Naive thymus-derived CD8-positive, alpha-beta T cell (primary cell): ENCODE data around the gene FBLN1. TPM values are rescaled to one million over a fixed set of nuclear protein-coding genes. Genes with fewer than 3 reads are reported as not detected.

ENCODE experiments used
- ATAC-seq, 2 donors: fragments of 150-1000 bp; cut with Tn5 transposase in 1 of 2; sonication (Bioruptor Pico), chemical (Tn5 transposase) in 1 of 2; 1 replicate in 1 of 2; 2 replicates in 1 of 2; pipeline ENCODE4 v1.10.0; 2021; ENCODE audit warnings: mild to moderate bottlenecking in 2 of 2, moderate library complexity in 2 of 2
- POLR2A ChIA-PET: fragments of 350-600 bp; sonication (Branson Sonifier 250); formaldehyde crosslinking; loops from one replicate; lab custom pipeline; 2021; ENCODE audit warnings: antibody characterized with exemption; lab: Charles Lee
- DNase-seq, 10 donors: peaks; one replicate each; pipeline versions ENCODE4 v3.0.0 to v3.0.0-alpha.2; 2020 to 2022
- H3K27ac Mint-ChIP-seq, 10 donors: one replicate each; pipeline ENCODE4 v1.8.0; 2020 to 2022; ENCODE audit warnings: mild to moderate bottlenecking in 10 of 10, mixed read lengths in 10 of 10, moderate library complexity in 4 of 10, inconsistent platforms in 1 of 10
- H3K27me3 Mint-ChIP-seq, 5 donors: one replicate each; pipeline ENCODE4 v1.8.0; 2021 to 2022; ENCODE audit warnings: mixed read lengths in 5 of 5
- H3K36me3 Mint-ChIP-seq, 3 donors: one replicate each; pipeline ENCODE4 v1.8.0; 2020 to 2022; ENCODE audit warnings: mixed read lengths in 3 of 3, mild to moderate bottlenecking in 2 of 3, inconsistent platforms in 1 of 3
- H3K4me1 Mint-ChIP-seq, 4 donors: one replicate each; pipeline ENCODE4 v1.8.0; 2021 to 2022; ENCODE audit warnings: mixed read lengths in 4 of 4
- H3K4me3 Mint-ChIP-seq, 10 donors: one replicate each; pipeline ENCODE4 v1.8.0; 2020 to 2022; ENCODE audit warnings: mild to moderate bottlenecking in 10 of 10, mixed read lengths in 10 of 10, moderate library complexity in 6 of 10, inconsistent platforms in 1 of 10
- H3K9me3 Mint-ChIP-seq, 9 donors: one replicate each; pipeline ENCODE4 v1.8.0; 2020 to 2022; ENCODE audit warnings: mixed read lengths in 9 of 9, mild to moderate bottlenecking in 3 of 9, inconsistent platforms in 1 of 9, moderate library complexity in 1 of 9
- polyA plus RNA-seq, 3 donors: library from polyadenylated mRNA; unstranded; fragments of 300-500 nt; fragmentation: Illumina TruSeq; gene quantifications; one replicate each; pipeline ENCODE4 v1.2.3, GENCODE V29; 2021
- total RNA-seq, 8 experiments: library from RNA in 2 of 8; stranded (reverse) in 2 of 8; gene quantifications; one replicate each; pipeline ENCODE4 v1.2.3 and lab custom pipeline; 2021 to 2026

Gene FBLN1
- total and polyA plus RNA-seq, 5 experiments from 2014 or later = not detected

DNA sequence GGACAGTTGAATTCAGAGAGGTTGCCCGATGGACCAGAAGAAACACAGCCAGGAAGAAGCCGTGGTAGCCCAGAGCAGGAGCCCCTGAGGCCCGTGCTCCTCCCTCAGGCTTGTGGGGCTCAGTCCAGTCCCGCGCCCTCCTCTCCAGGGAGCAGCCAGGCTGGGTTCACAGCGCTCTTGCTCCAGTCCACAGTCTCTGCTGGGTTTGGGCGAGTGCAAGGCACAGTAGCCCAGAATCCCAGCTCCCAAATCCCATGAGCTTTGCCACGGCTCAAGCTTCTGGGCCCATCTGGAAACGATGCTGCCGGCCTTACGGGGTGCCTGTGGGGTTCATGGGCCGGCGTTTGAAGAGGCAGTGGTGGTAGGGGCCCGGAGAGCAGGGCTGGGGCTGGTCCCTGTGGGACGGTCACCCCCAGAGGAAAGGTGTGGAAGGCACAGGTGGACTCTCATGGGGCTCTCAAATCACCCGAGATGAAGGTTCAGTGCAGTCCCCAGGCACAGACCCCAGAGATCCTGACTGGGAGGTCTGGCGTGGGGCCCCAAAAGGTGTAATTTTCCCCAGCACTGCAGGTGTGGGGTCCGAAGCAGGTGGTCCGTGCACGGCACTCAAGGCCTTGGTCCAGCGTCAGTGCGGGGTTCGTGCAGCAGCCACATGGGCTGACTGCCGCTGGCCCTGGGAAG is 138.4 kb downstream of the FBLN1 start:
- no peak for ATAC-seq
- H3K36me3 Mint-ChIP-seq = no peaks in the 10 kb centered on the region
- H3K4me1 Mint-ChIP-seq = peaks cover 4 to 20% (median 10%) of the 10 kb centered on the region in 4 donors
- POLR2A ChIA-PET = no interaction called here
- DNase-seq = no peak
- H3K9me3 Mint-ChIP-seq = no peaks in the 10 kb centered on the region
- H3K4me3 Mint-ChIP-seq = no peak overlapping the region
- H3K27ac Mint-ChIP-seq = no peak overlapping the region
- H3K27me3 Mint-ChIP-seq = peaks cover 27 to 61% (median 39%) of the 10 kb centered on the region in 5 donors

DNA sequence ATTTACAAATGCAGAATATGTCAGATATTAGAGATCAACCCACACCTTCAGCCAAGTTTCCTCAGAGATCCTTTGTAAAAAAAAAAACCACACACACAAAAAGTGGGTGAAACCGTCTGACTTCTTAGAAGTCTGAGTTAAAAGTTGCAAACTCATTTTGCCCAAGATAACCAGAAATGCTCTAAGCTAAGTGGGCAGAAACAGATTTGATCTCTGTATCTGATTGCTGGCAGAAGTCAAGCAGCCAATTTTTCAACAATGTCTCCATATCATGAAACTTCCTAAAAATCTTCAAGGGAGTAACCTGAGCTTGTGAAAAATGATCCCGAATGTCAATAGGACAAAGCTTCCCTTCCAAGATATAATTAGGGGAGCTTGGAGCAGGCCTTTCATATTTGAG is 140.3 kb downstream of the FBLN1 start:
- Mint-ChIP-seq H3K27ac (no peak overlapping the region), H3K9me3 (no peaks in the 10 kb centered on the region), H3K4me1 (peaks cover 4 to 22% (median 10%) of the 10 kb centered on the region in 4 donors), H3K27me3 (peaks cover 25 to 61% (median 39%) of the 10 kb centered on the region in 5 donors), H3K36me3 (no peaks in the 10 kb centered on the region), H3K4me3 (no peak overlapping the region)
- ATAC-seq = no peak
- DNase-seq = no peak
- POLR2A ChIA-PET = no interaction called here

DNA sequence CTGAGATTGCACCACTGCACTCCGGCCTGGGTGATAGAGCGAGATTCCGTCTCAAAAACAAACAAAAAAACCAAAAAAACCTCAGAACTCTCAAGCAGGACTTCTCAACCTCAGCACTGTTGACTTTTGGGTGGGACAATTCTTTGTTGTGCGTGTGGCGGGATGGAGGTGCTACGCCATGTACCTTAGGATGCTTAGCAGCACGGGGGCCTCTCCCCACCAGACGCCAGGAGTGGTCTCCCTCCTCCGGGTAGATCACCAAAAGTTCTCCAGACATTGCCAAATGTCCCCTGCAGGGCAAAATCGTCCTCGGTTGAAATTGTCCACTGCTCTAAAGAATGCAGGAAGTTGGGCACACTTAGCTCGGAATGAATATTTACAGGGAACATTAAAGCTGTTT is 142.0 kb downstream of the FBLN1 start:
- Mint-ChIP-seq H3K4me1 (peaks cover 3 to 11% (median 6%) of the 10 kb centered on the region in 4 donors), H3K4me3 (peak overlapping the region in 2 of 10 donors; percentile 23 to 29), H3K27me3 (peaks cover 17 to 56% (median 31%) of the 10 kb centered on the region in 5 donors)

DNA sequence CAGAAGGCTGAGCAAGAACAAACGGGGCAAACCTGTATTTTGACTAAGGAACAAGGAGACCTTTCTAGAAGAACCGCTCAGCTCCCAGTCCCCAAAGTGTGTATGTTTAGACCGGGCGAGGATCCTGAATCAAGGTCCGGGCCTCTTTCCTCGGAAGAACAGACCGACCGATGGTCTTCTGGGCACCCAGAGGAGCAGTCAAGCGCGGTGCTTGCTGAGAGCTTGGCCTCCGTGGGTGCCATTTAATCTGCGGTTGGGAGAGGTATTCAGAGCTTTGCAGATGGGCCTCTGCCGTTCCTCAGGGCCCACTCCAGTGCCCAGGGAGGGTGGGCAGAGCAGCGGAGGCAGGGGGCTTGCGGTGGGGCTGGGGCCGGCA is 142.5 kb downstream of the FBLN1 start:
- POLR2A ChIA-PET = no interaction called here
- Mint-ChIP-seq H3K4me3 (peak overlapping the region in 2 of 10 donors; percentile 23 to 29), H3K27ac (no peak overlapping the region), H3K36me3 (no peaks in the 10 kb centered on the region), H3K27me3 (peaks cover 16 to 52% (median 31%) of the 10 kb centered on the region in 5 donors), H3K4me1 (peaks cover 2 to 7% (median 5%) of the 10 kb centered on the region in 4 donors), H3K9me3 (no peaks in the 10 kb centered on the region)
- no peak for DNase-seq
- no peak for ATAC-seq

More for the DNA sequence above, 142.0 kb downstream of the FBLN1 start:
- Mint-ChIP-seq H3K36me3 (no peaks in the 10 kb centered on the region), H3K9me3 (no peaks in the 10 kb centered on the region), H3K27ac (no peak overlapping the region)
- ATAC-seq = no peak
- POLR2A ChIA-PET = no interaction called here
- no peak for DNase-seq

DNA sequence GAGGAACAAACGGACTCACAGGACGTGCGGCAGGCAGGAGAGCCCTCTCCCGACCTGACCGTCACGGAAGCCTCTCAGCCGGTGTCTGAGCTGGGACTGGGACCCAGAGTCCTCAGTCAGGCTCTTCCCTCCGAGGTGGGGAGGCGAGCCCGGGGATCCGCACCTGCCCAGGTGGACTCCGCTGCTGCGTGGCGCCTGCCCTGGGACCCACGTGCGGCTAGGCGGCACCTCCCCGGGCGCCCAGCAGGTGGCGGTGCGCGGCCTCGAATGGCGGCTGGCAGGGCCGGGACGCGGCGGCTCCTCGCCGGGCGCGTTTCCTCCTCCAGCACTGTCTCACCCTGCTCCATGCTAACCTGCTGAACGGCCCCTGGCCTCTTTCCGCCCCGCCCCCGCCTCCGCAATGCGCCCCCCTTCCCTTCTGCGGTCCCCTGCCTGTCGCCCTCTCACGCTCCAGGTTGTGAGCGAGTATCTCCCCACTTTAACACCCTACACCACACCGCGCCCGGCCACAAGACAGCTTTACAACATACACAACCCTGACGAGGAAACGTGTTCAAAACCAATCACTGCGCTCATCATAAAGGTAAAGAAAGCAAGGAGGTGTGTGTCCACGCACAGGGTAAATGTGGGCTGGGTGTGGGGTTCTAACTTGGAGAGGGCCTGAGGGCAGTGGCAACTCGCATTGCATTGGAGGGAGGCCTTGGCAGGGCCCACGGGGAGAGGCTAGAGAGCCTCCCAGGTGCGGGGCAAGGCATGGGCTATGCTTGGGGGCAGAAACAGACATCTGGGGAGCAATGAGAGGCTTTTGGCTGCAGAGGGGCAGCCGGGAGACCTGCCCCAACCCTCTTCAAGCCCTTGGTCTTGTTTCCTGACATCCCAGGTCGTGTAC is 143.1 kb downstream of the FBLN1 start:
- POLR2A ChIA-PET = no interaction called here
- DNase-seq (peak; percentile 52 to 83 (median 77)), ATAC-seq (peak; percentile 98 to 99)
- Mint-ChIP-seq H3K27me3 (peaks cover 16 to 50% (median 28%) of the 10 kb centered on the region in 5 donors), H3K36me3 (no peaks in the 10 kb centered on the region), H3K4me1 (peaks cover 2 to 7% (median 5%) of the 10 kb centered on the region in 4 donors), H3K9me3 (no peaks in the 10 kb centered on the region), H3K27ac (no peak overlapping the region), H3K4me3 (peak overlapping the region; percentile 40 to 81 (median 67))

DNA sequence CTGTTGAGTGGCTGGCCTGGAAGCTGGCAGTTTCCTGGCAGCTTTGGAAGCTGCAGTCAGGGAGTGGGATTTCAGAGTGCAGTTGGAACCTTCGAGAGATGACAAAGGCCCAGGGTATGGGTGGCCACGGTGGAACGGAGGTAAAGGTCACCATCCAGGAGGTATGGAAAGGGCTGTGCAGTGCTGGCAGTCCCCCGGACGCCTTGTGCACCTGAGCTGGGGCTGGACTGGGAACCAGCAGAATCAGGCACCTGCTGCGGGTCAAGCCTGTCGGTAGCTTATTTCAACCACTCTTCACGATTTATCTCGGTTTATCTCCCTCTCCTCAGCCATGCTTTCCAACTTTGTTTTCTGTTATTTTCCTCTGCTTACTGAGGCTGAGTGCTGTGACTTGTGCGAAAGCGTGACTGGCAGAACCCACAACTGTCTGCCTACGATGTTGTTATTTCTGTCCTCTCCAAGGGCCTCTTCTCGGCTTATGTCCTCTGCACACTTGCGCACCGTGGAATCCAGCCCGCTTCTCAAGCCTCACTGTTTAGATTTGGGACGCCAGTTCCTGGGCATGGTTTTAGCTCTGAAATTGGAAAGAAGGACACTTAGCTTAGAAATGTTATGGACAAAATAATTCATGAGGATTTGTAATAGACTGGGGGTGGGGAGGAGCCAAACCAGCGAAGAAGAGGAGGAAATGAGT is 145.0 kb downstream of the FBLN1 start:
- peak overlapping the region in 1 of 10 donors; percentile 9 for H3K27ac Mint-ChIP-seq
- H3K27me3 Mint-ChIP-seq = peaks cover 14 to 40% (median 20%) of the 10 kb centered on the region in 5 donors
- POLR2A ChIA-PET = no interaction called here
- H3K36me3 Mint-ChIP-seq = no peaks in the 10 kb centered on the region
- H3K4me3 Mint-ChIP-seq = no peak overlapping the region
- no peaks in the 10 kb centered on the region for H3K9me3 Mint-ChIP-seq
- H3K4me1 Mint-ChIP-seq = peaks cover 2 to 7% (median 5%) of the 10 kb centered on the region in 4 donors
- no peak for DNase-seq
- ATAC-seq = no peak

DNA sequence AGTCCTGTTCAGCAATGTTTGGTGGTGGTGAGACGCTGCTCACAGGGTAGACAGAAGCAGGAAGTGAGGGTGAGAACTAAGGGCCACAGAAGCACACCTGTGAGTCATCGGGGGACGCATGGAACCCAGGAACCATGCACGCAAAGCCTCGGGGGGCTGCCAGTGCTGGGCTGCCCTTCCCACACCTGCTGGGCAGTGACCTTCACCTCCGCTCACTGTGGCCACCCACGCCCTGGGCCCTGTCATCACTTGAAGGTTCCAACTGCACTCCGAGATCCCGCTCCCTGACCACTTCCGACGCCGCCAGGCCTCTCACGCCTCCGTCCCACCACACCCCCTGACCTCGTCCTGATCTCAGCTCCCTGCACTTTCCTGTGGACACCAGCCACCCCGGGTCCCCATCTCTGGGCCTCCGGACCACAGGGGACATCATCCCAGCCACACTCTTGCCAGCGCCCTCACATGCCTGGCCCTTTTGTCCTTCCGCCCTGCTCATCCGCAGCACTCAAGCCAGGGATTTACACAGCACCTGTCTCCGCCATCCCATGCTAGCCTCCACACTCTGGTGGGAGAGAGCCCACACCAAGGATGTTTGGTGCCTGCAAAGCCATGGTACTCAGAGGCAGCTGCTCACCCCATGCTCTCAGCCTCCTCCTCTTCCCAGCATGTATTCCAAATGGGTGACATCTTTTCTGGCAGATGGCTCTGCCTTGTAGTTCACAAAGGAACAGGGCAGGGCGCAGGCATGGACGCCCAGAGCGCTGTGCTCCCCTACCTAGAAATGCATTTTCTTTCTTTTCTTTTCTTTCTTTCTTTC is 145.8 kb downstream of the FBLN1 start:
- DNase-seq (no peak), ATAC-seq (no peak)
- peak overlapping the region in 1 of 10 donors; percentile 9 for H3K27ac Mint-ChIP-seq
- H3K36me3 Mint-ChIP-seq = no peaks in the 10 kb centered on the region
- H3K9me3 Mint-ChIP-seq = no peaks in the 10 kb centered on the region
- peaks cover 2 to 7% (median 5%) of the 10 kb centered on the region in 4 donors for H3K4me1 Mint-ChIP-seq
- H3K27me3 Mint-ChIP-seq = peaks cover 14 to 40% (median 20%) of the 10 kb centered on the region in 5 donors
- H3K4me3 Mint-ChIP-seq = no peak overlapping the region
- POLR2A ChIA-PET = no interaction called here

DNA sequence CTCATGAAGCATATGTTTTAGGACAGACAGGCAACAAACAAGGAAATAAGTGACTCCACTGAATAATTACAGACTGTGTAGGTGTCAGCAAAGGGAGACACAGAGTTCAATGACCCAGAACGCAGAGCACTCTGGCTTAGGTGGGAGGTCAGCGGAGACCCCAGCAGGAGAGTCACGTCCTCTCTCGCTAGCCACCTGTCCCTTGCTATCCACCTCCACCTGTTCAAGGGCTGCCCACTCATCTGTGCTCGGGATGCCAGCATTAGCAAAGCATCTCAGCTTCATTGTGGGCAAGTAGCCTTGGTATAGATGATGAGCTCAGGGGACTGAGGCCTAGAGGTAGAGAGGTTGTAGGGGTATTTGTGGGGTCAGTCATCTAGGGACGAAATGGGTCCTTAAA is 147.1 kb downstream of the FBLN1 start:
- Mint-ChIP-seq H3K9me3 (no peaks in the 10 kb centered on the region), H3K4me3 (no peak overlapping the region), H3K27ac (no peak overlapping the region), H3K4me1 (peaks cover 2 to 7% (median 5%) of the 10 kb centered on the region in 4 donors), H3K27me3 (peaks cover 11 to 35% (median 20%) of the 10 kb centered on the region in 5 donors), H3K36me3 (no peaks in the 10 kb centered on the region)
- ATAC-seq (no peak), DNase-seq (no peak)
- POLR2A ChIA-PET = no interaction called here

DNA sequence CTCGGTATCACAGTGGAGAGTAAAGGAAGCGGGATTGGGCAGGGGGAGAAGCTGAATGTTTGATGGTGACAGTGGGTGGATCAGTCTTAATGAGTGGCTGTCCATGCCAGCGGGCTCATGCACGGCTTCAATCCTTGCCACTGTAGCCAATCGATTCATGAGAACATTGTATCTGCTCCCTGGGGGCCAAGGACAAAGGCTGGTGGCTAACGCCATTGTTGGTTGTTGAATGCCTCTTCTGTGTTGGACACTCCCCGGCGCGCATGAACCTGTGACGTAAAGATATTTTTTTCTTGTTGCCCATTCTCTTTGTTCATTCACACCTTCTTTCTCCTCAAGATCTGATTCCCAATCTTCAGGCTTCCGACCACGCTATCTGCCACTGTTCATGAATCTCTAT is 148.0 kb downstream of the FBLN1 start:
- POLR2A ChIA-PET = no interaction called here
- Mint-ChIP-seq H3K36me3 (no peaks in the 10 kb centered on the region), H3K4me3 (no peak overlapping the region), H3K27me3 (peaks cover 10 to 33% (median 20%) of the 10 kb centered on the region in 5 donors), H3K9me3 (no peaks in the 10 kb centered on the region), H3K4me1 (peaks cover 2 to 5% (median 4%) of the 10 kb centered on the region in 4 donors), H3K27ac (no peak overlapping the region)
- ATAC-seq (no peak), DNase-seq (no peak)
